ENCODE results near the gene SOX13.

GRCh38 chr1:204134103-204134502 lies 61.2 kb downstream of the SOX13 start:
- TF ChIP-seq CTCF (IDR thresholded peaks at IDR 0.05; ENCODE audit: insufficient read depth, low read length) (no peak), GABPA (IDR thresholded peaks at IDR 0.05; ENCODE audit: low read depth) (no peak), POLR2AphosphoS5 (IDR thresholded peaks at IDR 0.05; ENCODE audit: low read depth) (no peak)
